HG02852 (cell line): ENCODE results near the gene CHN1.
A peak's percentile ranks its signal among the peaks of the same experiment; 100 is the strongest.

Source experiments
- ATAC-seq: cut with Tn5 transposase; IDR thresholded peaks from one replicate; pipeline ENCODE4 v1.9.1; 2021; ENCODE audit warnings: mild to moderate bottlenecking, moderate library complexity; ENCODE audit not compliant: unreplicated experiment

CHN1 gene

DNA sequence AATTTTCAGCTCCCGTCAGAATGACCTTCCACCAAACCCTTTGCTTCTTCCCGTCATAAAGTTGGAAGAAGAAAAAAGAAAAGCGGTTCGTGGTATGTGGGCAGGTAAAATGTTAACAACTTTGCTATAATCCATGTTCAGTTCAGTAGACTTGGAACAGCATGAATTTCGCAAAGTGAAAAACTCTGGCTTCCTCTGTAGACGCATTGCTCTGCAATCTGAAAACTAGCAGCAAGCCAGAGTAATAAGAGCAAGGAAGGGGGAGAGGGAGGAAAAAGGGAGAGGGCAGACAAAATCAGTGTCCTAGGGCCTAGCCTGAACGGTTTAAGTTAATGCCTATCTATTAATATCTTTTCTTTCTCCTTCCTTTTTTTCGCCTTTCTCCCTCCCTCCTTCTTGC lies 214.2 kb downstream of the CHN1 start:
- no peak for ATAC-seq

DNA sequence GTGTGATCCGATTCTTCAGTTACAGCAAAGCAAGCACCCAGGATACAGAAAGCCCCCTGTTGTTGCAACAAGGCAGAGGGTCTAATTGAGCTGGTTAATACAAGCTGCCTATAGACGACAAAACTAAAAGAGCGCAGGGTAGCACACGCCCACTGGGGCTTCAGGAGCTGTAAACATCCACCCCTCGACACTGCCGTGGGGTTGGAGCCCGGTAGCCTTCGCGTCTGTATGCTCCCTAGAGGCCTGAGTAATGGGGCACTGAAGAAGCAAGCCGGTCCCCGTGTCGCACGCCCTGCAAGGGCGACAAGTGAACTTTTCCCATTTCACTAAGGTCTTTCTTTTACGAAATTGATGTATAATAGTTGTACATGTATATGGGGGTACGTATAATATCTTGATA lies 216.2 kb downstream of the CHN1 start:
- ATAC-seq = no peak

DNA sequence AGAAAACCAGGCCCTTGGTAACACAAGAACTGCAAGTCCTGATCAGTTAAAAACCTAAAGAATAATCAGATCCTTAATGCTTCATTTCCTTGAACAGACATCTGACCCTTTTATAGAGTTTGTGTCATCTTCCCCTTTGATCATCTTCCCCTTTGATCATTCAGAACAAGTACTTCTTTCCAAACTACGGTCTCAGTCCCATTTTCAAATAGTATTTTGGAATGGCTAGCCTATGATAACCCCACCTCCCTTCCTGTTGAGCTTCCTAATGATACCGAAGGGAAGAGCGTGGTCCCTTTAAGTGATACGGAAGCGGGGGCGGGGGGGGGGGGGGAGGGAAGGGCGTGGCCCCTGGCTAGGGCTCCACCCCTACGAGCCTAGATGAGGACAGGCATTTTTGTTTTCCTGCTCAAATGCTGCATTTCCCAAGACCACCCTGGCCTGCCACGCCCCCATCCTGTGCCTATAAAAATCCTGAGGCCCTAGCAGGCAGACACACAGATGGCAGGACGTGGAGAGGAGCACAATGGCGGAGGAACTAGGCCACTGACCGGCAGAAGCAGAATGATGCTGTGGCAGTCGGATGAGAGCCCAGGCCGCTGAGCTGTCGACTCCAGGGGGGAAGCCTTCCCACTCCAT lies 216.8 kb downstream of the CHN1 start:
- ATAC-seq = no peak

DNA sequence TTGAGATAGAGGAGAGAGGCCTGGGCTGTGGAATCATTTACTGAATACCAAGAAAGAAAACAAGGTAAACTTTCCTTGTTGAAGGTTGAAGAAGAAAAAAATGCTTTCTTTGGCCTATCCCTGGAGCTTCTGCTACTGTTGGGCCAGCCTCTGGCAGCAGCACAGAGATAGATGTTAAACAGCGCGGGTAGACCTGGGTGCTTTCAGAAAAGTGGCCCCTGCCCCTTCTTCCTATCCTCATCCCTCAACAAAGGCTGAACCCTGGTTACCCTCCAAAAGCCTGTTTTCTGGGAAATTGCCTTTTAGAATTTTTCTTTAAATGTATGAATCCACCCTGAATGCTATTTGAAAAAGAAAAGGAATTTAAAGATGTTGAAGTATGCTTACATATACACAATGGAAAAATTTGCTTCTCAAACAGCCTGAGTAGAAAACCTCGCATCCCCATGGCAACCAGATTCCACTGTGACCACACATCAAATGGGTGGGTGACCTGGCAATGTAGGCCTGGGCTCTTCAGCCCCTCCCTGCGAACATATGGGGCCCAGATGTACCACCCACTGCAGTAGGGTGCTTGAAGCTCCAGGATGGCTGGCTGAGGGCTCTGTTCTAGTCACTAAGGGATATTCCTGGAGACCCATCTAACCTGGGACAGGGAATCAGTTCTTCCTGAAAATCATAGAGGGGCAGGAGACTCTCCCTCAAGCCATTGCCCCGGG lies 217.5 kb downstream of the CHN1 start:
- no peak for ATAC-seq

DNA sequence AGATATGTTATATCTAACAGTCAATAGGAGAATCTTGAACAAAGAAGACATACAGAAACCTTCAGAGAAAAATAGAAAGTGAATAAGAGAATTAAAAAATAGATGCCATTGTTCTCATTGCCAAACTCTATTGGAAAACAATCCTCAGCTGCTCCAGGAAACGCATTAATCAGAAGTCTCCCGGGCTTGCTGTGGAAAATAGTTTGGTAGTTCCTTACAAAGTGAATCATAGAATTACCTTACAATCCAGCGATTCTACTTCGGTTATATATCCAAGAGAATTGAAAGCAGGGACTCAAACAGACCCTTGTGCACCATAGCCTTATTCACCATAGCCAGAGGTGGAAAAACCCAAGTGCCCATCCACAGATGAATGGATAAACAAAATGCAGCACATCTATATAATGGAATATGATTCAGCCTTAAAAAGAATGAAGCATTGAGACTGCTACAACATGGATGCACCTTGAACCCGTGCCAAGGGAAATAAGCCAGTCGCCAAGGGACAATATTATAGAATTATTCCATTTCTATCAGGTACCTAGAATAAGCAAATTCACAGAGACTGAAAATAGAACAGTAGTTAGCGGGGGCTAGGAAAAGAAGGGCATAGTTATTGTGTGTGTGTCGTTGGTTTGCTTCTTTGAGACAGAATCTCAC lies 219.0 kb downstream of the CHN1 start:
- no peak for ATAC-seq

DNA sequence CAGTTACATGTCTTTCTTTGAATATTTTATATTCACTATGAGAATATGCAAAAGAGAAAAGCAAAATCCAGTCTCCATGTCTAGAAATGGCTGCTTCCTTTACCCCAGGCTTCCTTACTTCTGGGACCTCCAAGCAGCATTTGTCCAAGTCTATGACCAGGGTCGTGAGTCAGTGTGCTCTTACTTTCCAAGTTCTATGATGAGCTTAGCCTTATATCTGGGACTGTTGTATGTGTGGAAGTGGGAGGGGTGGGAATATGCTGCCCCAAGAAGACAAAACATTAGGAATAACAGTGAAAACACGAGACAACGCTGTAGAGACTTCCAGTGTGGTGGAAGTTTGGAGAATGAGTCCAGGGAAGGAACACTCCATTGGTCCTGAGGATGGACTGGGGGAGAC lies 219.7 kb downstream of the CHN1 start:
- ATAC-seq = no peak

DNA sequence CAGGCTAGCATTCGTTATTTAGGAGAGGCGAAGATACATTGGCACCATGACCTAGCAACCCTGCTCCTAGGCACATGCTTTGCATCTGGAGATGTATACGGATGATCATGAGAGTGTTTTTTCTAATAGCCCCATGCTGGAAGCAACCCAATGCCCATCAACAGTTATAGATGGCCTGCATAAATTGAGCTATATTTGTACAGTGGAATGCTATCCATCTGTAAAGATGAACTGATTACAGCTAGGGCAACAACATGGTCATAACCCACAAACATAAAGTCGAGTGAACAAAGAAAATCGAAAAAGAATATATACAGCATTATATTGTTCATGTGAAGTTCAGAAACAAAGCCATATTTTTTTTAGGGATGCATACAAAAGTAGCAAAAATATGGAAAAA lies 220.3 kb downstream of the CHN1 start:
- no peak for ATAC-seq

DNA sequence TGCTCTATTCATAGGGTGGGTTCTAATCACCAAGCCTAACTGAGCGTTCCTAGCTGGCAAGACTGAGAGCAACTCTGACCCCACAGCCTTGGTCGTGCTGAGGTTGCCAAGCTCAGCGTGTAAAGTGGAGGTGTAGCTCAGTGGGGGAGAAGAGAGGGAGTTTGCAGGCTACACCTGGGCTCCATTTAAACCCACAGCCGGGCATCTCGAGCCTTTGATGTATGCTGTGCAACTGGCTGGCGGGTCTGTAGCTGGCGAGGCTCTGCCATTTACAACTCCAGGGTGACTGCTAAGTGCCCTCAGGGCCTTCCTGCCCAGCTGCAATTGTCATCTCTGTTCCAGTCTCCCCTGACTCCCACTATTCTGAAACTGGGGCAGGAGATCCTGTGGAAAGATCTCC lies 220.9 kb downstream of the CHN1 start:
- no peak for ATAC-seq

DNA sequence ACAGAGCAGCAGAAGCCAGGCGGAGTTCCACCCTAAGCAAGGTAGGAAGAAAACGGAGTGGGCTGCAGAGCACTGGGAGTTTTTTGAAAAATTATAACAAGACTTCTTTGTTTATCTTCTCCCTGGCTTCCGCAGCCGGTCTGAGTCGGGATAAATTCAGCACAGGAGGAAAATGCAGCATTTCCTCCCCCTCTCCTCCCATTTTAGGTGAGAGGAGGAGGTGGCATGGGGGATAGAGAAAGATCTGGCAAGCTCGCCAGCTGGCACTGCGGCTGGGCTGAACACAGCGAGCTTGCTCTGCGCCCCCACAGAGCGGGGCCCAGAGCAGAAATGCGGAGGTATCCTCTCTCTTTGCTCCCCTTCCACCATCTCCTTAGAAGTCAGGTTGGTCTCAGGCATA lies 223.2 kb downstream of the CHN1 start:
- no peak for ATAC-seq

DNA sequence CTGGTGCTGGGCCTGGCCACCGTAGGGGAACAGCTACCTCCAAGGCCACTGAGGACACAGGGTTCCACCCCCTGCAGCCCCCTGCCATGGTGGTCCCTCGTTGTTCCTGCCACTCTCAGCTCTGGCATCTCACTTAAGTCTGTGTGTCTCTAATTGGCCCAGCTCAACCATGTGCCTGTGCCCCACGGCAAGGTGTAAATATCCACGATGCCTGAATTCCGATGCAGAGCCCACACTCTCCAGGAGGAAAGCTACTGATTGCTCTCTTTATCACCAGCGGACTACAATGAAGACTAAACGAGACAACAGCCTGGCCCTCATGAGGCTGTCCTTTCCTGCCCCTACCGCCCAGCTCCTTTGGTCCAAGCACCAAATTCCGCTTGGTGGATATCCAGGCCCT lies 223.9 kb downstream of the CHN1 start:
- no peak for ATAC-seq

DNA sequence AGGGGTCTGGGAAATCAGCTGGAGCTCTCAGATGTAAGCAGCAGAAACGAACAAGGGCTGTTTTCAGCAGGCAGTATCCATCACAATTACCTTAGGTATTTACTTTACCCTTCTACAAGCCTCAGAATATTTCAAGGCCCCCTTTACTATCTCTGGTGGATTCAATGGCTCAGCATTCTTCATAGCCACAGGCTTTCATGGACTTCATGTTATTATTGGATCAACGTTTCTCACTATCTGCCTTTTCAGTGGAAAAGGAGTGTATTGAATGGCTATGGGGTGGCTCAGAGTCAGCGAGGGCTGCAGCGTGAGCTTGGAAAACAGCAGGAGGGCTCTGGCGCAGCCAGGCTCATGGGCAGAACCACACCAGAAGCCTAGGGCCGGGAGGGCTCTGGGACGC lies 224.3 kb downstream of the CHN1 start:
- ATAC-seq = no peak

DNA sequence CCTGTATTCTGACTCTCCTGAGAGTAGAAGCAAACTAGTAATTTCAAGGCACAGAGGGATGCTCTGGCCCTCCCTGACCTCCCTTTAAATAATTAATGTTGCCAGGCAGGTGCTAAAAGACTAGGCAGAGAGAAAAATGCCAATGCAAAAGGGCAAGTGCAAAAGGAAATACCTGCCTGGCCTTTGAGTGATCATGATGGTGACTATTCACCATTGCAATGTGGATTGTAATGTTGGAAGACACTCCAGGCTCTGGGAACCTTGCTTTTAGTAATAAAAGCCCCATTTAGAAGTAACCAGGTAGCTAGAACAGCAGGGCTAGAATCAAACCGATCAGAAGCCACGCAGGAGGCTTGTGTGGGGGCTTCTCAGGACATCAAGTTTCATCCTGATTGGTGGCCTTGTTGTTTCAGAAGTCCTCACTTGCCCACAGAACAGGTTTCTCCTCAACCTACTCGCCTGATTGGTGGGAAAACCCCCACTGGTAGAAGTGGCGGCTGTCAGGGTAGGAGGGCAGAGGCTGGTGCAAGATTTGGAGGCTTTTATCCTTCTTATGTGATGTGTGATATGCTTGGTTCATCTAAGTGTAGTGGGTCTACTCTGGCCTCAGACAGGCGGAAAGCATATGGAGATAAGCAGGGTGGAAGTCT lies 224.9 kb downstream of the CHN1 start:
- no peak for ATAC-seq

DNA sequence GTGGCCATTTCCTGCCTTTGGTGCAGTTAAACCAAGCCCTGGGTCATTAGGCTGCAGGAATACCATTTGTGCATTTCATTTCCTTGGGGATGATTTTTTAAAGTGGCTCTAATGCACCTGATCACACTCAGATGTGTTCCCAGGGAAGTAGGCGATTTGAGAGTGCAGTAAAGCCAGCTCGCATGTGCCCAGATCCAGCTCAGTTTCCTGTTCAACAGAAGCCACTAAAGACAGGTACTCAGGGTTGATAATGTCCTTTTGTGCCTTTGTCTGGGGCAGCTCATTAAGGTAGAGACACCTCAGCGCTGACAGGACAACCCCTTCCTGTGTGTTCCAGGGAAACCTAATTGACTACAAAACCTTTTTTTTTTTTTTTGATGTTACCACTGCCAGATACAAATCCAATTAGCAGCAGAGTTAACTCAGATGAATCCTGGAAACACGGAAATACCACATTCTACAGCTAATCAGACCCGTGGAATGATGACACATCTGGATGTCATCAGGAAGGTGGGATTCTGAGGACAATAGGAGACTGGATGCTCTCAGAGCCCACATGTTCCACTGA lies 225.7 kb downstream of the CHN1 start:
- no peak for ATAC-seq

DNA sequence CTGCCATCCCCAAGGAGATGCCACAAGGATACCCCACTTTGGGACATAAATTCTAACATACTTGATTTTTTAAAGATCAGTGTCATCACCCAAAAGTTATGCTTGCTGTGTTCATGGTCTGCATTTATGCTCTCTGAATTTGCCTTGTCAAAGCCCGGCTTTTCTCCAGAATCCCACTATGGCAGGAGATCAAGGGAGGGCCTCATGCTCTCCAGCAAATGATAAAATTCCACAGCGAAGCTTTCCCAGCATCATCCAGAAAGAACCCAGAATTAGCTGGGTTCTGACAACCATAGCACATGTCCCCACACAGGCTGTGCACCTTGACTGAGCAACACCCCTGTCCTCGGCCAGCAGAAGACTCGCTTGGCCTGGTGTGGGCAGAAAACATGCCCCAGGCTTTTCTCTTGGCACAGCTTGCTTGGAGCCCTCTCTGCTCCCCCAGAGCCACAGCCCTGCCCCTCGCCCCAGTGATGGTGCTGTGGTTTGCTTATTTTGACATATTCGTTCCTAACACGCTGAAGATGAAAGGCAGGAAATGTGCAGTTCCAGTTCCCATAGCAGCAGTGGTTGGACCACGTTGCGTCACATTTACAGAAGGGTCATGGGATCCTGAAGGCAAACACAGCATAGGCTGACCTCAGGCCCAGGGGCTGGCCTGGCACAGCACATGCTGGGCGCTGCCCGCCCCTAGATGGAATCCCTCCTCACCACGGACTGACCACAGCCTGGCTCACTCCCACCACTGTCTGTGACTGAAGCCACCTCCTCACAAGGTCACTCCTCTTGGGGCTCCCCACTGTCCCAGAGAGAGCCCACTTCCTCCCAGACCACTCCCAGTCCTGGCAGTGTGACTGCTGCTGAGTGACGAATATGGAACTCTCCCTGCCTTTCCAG lies 226.8 kb downstream of the CHN1 start:
- ATAC-seq = peak; percentile 63

DNA sequence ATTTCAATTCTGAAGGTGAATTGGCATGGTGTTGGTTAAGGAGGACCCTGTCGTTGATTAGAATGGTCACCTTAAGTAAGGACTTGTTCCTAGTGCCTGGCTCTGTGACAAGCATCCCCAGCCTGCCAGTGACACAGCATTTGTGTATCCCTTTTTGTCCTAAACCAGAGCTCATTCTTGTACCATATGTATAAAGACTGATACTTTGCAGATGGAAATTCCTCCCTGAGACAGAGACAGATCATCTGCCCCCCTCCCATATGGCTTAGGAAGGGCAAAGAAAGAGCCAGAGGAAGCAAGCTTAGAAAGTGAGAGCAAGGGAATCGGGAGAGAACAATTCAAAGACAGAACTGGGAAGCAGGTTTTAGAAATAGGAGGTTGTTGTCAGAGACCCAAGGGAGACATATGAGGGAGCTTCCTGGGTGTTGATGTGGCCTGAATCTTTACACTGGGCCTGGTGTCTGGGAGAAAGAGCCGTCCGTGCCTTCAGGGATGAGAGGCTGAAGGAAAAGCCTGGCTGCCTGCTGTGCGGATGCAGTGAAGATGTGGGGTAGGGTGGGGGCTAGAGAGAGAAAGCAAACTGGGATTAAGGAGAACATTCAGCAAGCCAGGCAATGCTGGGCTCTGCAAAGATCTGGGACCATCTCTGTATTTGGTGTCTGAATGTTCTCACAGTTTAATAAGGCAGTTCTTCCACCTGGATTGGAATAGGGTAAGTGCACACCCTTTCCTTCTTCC lies 227.7 kb downstream of the CHN1 start:
- ATAC-seq = no peak

DNA sequence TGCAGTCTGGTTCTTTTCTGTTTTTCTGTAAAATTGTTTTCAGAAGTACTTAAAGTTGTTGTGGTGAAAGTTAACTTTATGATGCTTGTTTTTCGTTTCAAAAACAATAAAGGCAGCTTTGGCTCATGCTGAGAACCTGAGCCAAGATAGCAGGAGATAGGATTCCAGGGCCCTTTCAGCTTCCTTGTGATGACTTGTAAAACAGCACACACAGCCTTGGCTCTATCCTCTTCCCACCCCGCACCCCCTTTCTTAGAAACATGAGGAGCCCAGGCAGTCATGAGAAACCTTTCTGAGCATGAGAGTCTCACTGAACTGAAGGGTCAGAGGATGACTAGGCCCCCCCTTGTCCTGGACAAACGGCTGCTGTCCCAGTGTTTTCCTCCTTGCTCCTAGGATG lies 228.5 kb downstream of the CHN1 start:
- ATAC-seq = no peak

DNA sequence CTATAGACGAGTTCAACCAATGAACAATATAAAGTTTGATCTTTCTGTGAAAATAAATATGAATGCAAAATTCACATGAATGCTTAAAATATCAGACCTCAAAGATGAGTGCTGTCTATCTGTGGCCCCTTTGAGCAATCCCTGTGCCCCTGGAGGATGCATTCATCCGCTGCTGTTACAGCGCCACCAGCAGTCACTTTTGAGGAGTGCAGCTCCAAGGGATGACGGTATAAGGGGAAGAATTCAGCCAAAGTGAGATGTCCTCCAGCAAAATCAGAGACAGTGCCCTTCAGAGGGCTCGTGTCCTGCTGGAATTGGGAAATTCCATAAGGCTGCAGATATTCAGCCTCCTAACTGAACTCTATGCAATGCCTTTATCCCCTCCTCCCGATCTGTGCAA lies 229.0 kb downstream of the CHN1 start:
- no peak for ATAC-seq

DNA sequence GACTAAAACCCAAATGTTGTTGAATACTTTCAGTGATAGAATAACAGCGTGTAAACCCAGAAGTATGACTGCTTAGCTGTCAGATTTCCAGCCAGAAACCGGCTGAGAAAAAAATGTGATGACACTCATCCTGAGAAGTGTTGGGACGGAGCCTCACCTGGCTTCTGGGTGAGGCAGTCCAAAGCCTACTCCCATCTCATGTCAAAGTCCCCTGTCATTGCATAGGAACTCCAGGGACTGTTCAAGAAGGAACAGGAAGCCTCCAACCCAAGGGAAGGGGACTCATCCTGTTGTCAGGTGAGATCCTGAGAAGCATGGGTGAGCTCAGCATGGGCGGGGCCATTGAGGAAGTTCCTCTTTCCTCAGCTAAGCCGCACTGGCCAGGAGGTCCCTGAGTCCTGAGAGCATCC lies 229.6 kb downstream of the CHN1 start:
- no peak for ATAC-seq

DNA sequence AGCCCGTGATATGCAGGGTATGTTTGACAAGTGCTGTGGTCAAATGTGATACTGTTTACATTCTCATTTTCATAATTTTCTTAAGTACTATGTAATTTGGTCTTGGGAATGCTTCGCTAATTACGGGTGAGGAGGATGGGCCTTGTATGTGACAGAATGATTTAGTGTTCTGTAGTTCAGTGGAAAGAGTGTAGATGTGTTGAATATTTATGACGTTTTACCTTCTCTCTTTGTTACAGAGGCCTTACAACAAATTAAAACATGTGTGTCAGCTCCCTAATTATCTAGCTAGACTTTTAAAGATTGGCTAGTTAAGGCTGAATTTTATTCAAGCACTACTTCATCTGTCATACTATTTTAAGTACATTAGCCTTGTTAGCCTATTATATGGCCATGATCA lies 230.3 kb downstream of the CHN1 start:
- ATAC-seq = no peak

DNA sequence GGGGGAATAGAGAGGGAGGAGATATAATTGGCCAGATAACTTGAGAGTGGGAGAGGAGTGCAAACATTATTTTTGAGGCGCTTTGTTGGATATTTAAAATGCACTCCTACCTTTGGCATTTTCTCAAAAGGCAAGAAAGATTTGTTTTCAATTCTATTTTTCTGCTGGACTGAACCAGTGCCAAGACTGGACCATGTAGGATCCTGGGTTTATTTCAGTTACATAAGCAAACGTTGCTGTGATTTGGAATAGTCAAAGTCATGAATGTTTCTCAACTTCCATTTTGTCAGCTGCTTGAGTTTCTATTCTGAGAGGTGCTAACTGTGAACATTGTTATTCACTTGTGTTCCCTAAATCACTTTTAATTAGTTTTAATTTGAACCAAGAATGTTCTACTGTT lies 232.0 kb downstream of the CHN1 start:
- no peak for ATAC-seq
